GM12878 (cell line): ENCODE results near the gene SCG2. TPM values are rescaled to one million over a fixed set of nuclear protein-coding genes. Genes with fewer than 3 reads are reported as not detected.

Experiments used
- ATAC-seq: fragments of 200-7000 bp; cut with Tn5 transposase; 3 replicates; pipeline ENCODE4 v1.9.1; 2020; ENCODE audit warnings: mild to moderate bottlenecking, moderate library complexity
- BruUV-seq: library from RNA; stranded (reverse); fragments of 400-500 nt; replicated peaks from 2 replicates; lab custom pipeline; 2021; lab: Mats Ljungman, UMichigan
- CTCF ChIA-PET: fragments of 300-600 bp; sonication (Branson Sonifier 250); formaldehyde crosslinking; extraction: SDS; loops from one replicate; lab custom pipeline; 2021; ENCODE audit warnings: inconsistent platforms; lab: Yijun Ruan, JAX
- POLR2A ChIA-PET: fragments of 350-600 bp; formaldehyde crosslinking; extraction: SDS; loops from one replicate; lab custom pipeline; 2021; ENCODE audit warnings: inconsistent platforms; lab: Charles Lee
- RAD21 ChIA-PET: fragments of 300-600 bp; sonication (Branson Sonifier 250); formaldehyde crosslinking; loops from one replicate; lab custom pipeline; 2023; ENCODE audit warnings: antibody characterized with exemption; ENCODE audit not compliant: unreplicated experiment; lab: Charles Lee
- SMC1A ChIA-PET: fragments of 300-600 bp; sonication (Branson Sonifier 250); formaldehyde crosslinking; loops from one replicate; lab custom pipeline; 2023; ENCODE audit not compliant: unreplicated experiment, uncharacterized antibody; lab: Charles Lee
- DNase-seq: peaks from one replicate; pipeline ENCODE4 v3.0.0-alpha.2; 2011; ENCODE audit warnings: low read depth, low spot score
- FAIRE-seq: peaks from 3 replicates; lab custom pipeline; 2011; peaks lifted over from hg19 to GRCh38; lab: Jason Lieb, UNC
- H2AFZ ChIP-seq: 2 replicates; pipeline ENCODE4 v1.6.0; 2011; ENCODE audit warnings: low read depth, low read length, control low read depth; ENCODE audit not compliant: control insufficient read depth
- H3K27ac ChIP-seq: 2 replicates; pipeline ENCODE4 v1.5.1; 2011; ENCODE audit warnings: control low read depth; ENCODE audit not compliant: control insufficient read depth, insufficient read depth
- H3K27me3 ChIP-seq, 2 experiments: replicated peaks in 1 of 2; 2 replicates each; pipeline versions ENCODE4 v1.6.0 to v1.6.1; 2011; ENCODE audit warnings: low read length in 1 of 2; ENCODE audit not compliant: control insufficient read depth in 2 of 2, insufficient read depth in 2 of 2
- H3K36me3 ChIP-seq, 2 experiments: 2 replicates each; pipeline ENCODE4 v1.5.1; 2011; ENCODE audit warnings: low read length in 1 of 2; ENCODE audit not compliant: control insufficient read depth in 2 of 2, insufficient read depth in 2 of 2
- H3K4me1 ChIP-seq: 2 replicates; pipeline ENCODE4 v1.6.1; 2011; ENCODE audit warnings: mild to moderate bottlenecking, low read length, moderate library complexity, mixed read lengths; ENCODE audit not compliant: control insufficient read depth, insufficient read depth
- H3K4me2 ChIP-seq: 2 replicates; pipeline ENCODE4 v1.6.0; 2011; ENCODE audit warnings: control low read depth; ENCODE audit not compliant: control insufficient read depth, insufficient read depth
- H3K4me3 ChIP-seq: fragments of 200-600 bp; sonication (generic); 2 replicates; pipeline ENCODE4 v1.5.1; 2016
- H3K79me2 ChIP-seq: 2 replicates; pipeline ENCODE4 v1.6.0; 2011; ENCODE audit warnings: low read length; ENCODE audit not compliant: control insufficient read depth, insufficient read depth
- H3K9ac ChIP-seq: 2 replicates; pipeline ENCODE4 v1.8.0; 2011; ENCODE audit warnings: low read length, control low read depth, mixed read lengths; ENCODE audit not compliant: control insufficient read depth, insufficient read depth
- H3K9me3 ChIP-seq: replicated peaks from 3 replicates; pipeline ENCODE4 v1.5.1; 2011; ENCODE audit warnings: mild to moderate bottlenecking, low read length; ENCODE audit not compliant: control insufficient read depth, insufficient read depth
- H4K20me1 ChIP-seq: 2 replicates; pipeline ENCODE4 v1.6.0; 2011; ENCODE audit not compliant: control insufficient read depth, insufficient read depth
- ATF2 ChIP-seq: IDR thresholded peaks from 2 replicates; pipeline ENCODE4 v1.6.1; 2012; ENCODE audit warnings: low read length, inconsistent platforms
- HDAC2 ChIP-seq: fragments of 200-600 bp; sonication (generic); IDR thresholded peaks from 2 replicates; pipeline ENCODE4 v1.6.1; 2017
- KAT2A ChIP-seq: conservative IDR thresholded peaks from 2 replicates; pipeline ENCODE4 v1.6.1; 2011; ENCODE audit warnings: low read depth, low read length; ENCODE audit not compliant: control insufficient read depth
- MEF2A ChIP-seq: IDR thresholded peaks from 2 replicates; pipeline ENCODE4 v1.6.1; 2011; ENCODE audit warnings: low read depth, mild to moderate bottlenecking, low read length, moderate library complexity; ENCODE audit not compliant: insufficient read depth
- NFYB ChIP-seq: IDR thresholded peaks from 2 replicates; pipeline ENCODE4 v1.6.1; 2011; ENCODE audit warnings: low read depth, mild to moderate bottlenecking, low read length, improper control_type of control experiment, moderate library complexity; ENCODE audit not compliant: insufficient read depth
- RAD21 ChIP-seq: IDR thresholded peaks from 2 replicates; pipeline ENCODE4 v1.6.1; 2011; ENCODE audit warnings: mild to moderate bottlenecking, low read depth, low read length, moderate library complexity; ENCODE audit not compliant: insufficient read depth
- RCOR1 ChIP-seq: conservative IDR thresholded peaks from 2 replicates; pipeline ENCODE4 v1.6.1; 2012; ENCODE audit warnings: low read depth, low read length, improper control_type of control experiment
- WGBS: methylation state at CpG from one replicate; pipeline ENCODE4 v1.1.6; 2016; ENCODE audit warnings: low lambda C conversion rate; ENCODE audit not compliant: insufficient replicate concordance, insufficient coverage; ENCODE audit errors: missing lambda C conversion rate; 5-methylcytosine and 5-hydroxymethylcytosine counted together
- in situ Hi-C: fragments of 300-500 bp; cut with MboI; formaldehyde crosslinking; loops from 9 replicates; pipeline ENCODE4 v1.14.3; 2018; ENCODE audit warnings: mixed read lengths
- intact Hi-C: fragments of 100-400 bp; cut with micrococcal nuclease; formaldehyde crosslinking; loops from one replicate; pipeline ENCODE4 v1.14.2; 2022; ENCODE audit not compliant: unreplicated experiment
- polyA plus RNA-seq, 11 experiments: library from polyadenylated mRNA; depleted of rRNA in 4 of 11; unstranded in 6 of 11; stranded (reverse) in 5 of 11; fragments of >200 nt; fragmentation: Nextera tagmentation in 4 of 11; fragmentation: Illumina TruSeq in 1 of 11; extraction: Ambion mirVana in 4 of 11; extraction: Trizol in 1 of 11; gene quantifications; 1 replicate in 1 of 11; 2 replicates in 10 of 11; pipeline versions ENCODE4 v1.2.1 to v1.2.3, GENCODE V29; 2011 to 2016; ENCODE audit warnings: inconsistent platforms in 2 of 11, missing spikeins in 2 of 11, low read depth in 1 of 11
- total RNA-seq, 4 experiments: library from RNA; depleted of rRNA in 3 of 4; stranded (reverse); fragments of >200 nt in 3 of 4; fragmentation: Illumina TruSeq in 1 of 4; extraction: Trizol in 1 of 4; gene quantifications; 2 replicates each; pipeline versions ENCODE4 v1.2.1 to v1.2.3, GENCODE V29; 2013 to 2021
- TF ChIP-seq, protein P1 (sequence below): fragments of 450-650 bp; IDR thresholded peaks from 2 replicates; pipeline ENCODE4 v1.6.1; 2017; ENCODE audit warnings: mild to moderate bottlenecking
- TF ChIP-seq, protein P2 (sequence below): IDR thresholded peaks from 2 replicates; pipeline ENCODE4 v1.6.1; 2011; ENCODE audit warnings: borderline replicate concordance, low read depth, mild to moderate bottlenecking, moderate library complexity, mixed read lengths, low read length; ENCODE audit not compliant: insufficient read depth; ENCODE audit errors: extremely low read length

SCG2 gene
- total and polyA plus RNA-seq, 10 of the 15 experiments (the other 5 are each of a cell fraction or from before 2014, with no cell fraction given): 0.05 TPM; not detected in 9

- H3K36me3 ChIP-seq: no peaks in the 10 kb centered on the region
- no TSS peak for BruUV-seq
- H3K4me1 ChIP-seq: no peaks in the 10 kb centered on the region
- intact Hi-C loops: no loop called here
- no peaks in the 10 kb centered on the region for H4K20me1 ChIP-seq
- H3K27me3 ChIP-seq: no peaks in the 10 kb centered on the region
- ChIA-PET CTCF (no interaction called here), POLR2A (no interaction called here), SMC1A (no interaction called here), RAD21 (no interaction called here)
- H3K27ac ChIP-seq: no peak overlapping the region
- in situ Hi-C loops: no loop called here
- TF ChIP-seq, protein P1, sequence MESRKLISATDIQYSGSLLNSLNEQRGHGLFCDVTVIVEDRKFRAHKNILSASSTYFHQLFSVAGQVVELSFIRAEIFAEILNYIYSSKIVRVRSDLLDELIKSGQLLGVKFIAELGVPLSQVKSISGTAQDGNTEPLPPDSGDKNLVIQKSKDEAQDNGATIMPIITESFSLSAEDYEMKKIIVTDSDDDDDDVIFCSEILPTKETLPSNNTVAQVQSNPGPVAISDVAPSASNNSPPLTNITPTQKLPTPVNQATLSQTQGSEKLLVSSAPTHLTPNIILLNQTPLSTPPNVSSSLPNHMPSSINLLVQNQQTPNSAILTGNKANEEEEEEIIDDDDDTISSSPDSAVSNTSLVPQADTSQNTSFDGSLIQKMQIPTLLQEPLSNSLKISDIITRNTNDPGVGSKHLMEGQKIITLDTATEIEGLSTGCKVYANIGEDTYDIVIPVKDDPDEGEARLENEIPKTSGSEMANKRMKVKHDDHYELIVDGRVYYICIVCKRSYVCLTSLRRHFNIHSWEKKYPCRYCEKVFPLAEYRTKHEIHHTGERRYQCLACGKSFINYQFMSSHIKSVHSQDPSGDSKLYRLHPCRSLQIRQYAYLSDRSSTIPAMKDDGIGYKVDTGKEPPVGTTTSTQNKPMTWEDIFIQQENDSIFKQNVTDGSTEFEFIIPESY: no peak
- no peak for TF ChIP-seq RCOR1
- no peak for TF ChIP-seq HDAC2
- no peak for TF ChIP-seq ATF2
- TF ChIP-seq KAT2A: no peak
- TF ChIP-seq, protein P2, sequence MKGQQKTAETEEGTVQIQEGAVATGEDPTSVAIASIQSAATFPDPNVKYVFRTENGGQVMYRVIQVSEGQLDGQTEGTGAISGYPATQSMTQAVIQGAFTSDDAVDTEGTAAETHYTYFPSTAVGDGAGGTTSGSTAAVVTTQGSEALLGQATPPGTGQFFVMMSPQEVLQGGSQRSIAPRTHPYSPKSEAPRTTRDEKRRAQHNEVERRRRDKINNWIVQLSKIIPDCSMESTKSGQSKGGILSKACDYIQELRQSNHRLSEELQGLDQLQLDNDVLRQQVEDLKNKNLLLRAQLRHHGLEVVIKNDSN: no peak
- no peak for TF ChIP-seq RAD21
- TF ChIP-seq NFYB: no peak
- no peak for TF ChIP-seq MEF2A
- H3K4me2 ChIP-seq: no peak overlapping the region
- H3K79me2 ChIP-seq: no peaks in the 10 kb centered on the region
- DNase-seq: no peak
- H3K9ac ChIP-seq: no peak overlapping the region
- H3K4me3 ChIP-seq: no peak overlapping the region
- no peak overlapping the region for H2AFZ ChIP-seq
- no peak for ATAC-seq
- no peaks in the 10 kb centered on the region for H3K9me3 ChIP-seq
- WGBS: 34% methylated on average over 3 of the region's 3 CpGs
- no peak for FAIRE-seq
Measured at GRCh38 chr2:223634238-223634637, 32.1 kb upstream of the SCG2 start.
